Kidney glomerular epithelial cell (primary cell): ENCODE results near the gene DOLPP1.
"Not testable (repeated sequence)": the region's sequence is repeated elsewhere in the genome, so short reads cannot be mapped to it uniquely, and the experiment has no call there.

Source experiments
- DNase-seq: peaks from one replicate; lab custom pipeline; 2025; lab: John Stamatoyannopoulos, UW

DOLPP1 gene

GRCh38 chr9:129111528-129112151, 30.7 kb downstream of the DOLPP1 start:
- DNase-seq: peak; percentile 6

GRCh38 chr9:129112526-129112925, 31.6 kb downstream of the DOLPP1 start:
- DNase-seq: not testable (repeated sequence)

DNA sequence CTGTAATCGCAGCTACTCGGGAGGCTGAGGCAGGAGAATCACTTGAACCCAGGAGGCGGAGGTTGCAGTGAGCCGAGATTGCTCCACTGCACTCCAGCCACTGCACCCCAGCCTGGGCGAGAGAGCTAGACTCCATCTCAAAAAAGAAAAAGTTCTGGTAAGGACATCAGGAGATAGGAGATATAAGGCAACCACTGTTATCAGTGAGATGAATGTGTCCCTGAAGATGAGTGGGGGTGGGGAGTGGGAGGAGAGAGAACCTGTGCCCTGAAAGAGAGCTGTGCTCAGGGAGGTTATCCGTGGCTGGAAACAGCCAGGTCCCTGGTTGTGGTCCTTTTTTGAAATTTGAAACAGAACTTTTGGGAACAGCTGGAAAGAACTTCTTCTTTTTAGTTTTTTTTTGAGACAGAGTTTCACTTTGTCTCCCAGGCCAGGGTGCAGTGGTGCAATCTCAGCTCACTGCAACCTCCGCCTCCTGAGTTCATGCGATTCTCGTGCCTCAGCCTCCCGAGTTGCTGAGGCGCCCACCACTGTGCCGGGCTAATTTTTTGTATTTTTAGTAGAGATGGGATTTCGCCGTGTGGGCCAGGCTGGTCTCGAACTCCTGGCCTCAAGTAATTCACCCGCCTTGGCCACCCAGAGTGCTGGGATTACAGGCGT, 32.9 kb downstream of the DOLPP1 start:
- DNase-seq: no peak

DNA sequence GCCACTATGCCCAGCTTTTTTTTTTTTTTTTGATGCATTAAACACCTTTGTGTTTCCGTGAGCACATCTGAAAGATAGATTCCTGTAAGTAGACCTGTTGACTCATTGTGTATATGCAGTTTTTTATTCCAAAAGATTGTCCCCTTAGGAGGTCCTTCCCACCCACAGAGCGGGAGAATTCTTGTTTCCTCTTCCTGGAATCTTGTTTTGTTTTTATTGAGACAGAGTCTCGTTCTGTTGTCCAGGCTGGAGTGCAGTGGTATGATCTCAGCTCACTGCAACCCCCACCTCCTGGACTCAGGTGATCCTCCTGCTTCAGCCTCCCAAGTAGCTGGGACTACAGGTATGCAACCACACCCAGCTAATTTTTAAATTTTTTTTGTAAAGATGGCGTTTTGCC, 37.9 kb downstream of the DOLPP1 start:
- no peak for DNase-seq

GRCh38 chr9:129121483-129121882, 40.6 kb downstream of the DOLPP1 start:
- DNase-seq: no peak

DNA sequence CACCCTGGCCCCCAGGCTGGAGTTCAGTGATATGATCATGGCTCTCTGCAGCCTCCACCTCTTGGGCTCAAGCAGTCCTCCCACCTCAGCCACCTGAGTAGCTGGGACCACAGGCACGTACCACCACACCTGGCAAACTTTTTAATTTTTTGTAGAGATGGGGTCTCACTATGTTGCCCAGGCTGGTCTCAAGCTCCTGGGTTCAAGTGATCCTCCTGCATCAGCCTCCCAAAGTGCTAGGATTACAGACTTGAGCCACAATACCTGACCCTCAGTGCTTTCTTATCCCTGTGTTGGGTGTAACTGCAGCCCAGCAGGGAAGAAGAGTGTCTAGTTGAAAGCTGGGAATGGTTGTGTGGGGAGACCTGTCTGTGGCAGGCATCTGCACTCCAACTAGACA, 41.2 kb downstream of the DOLPP1 start:
- no peak for DNase-seq

GRCh38 chr9:129122976-129123375, 42.1 kb downstream of the DOLPP1 start:
- DNase-seq: not testable (repeated sequence)

- DNase-seq: no peak
Measured at GRCh38 chr9:129124506-129125069, 43.7 kb downstream of the DOLPP1 start.

DNA sequence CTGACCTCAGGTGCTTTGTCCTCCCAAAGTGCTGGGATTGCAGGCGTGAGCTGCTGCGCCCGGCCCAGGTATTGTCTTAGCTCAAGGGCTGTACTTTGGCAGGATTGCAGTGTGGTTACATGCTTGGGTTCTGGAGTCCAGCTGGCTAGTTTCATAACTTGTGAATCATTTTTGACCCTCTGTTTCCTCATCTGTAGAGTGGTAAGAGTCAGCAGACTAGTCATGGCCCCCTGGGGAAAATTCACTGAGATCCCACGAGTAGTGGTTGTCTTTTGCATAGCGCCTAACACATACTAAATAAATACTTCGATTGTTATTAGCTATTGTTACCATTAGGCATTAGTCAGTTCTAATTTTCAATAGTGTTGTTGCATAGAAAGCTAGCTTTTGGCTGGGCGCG, 44.6 kb downstream of the DOLPP1 start:
- peak; percentile 56 for DNase-seq

- DNase-seq: no peak
Measured at GRCh38 chr9:129126749-129127618, 46.1 kb downstream of the DOLPP1 start.

- DNase-seq: no peak
Measured at GRCh38 chr9:129128689-129129088, 47.8 kb downstream of the DOLPP1 start.

GRCh38 chr9:129130271-129130670, 49.4 kb downstream of the DOLPP1 start:
- not testable (repeated sequence) for DNase-seq

DNA sequence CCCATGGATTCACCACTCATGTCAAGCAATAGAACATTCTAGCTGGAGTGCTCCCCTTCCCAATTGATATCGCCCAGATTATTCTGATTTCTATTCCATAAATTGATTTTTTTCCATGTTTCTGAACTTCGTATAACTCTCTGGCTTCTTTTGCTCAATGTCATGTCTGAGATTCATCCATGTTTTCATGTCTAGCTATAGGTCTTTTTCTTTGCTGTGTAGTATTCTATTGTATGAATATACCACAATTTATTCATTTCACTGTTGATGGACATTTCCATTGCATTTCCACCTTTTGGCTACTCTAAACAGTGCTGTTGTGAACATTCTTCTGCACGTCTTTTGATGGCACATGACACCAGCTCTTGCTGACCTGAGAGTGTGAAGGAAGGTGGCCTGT, 49.9 kb downstream of the DOLPP1 start:
- no peak for DNase-seq

DNA sequence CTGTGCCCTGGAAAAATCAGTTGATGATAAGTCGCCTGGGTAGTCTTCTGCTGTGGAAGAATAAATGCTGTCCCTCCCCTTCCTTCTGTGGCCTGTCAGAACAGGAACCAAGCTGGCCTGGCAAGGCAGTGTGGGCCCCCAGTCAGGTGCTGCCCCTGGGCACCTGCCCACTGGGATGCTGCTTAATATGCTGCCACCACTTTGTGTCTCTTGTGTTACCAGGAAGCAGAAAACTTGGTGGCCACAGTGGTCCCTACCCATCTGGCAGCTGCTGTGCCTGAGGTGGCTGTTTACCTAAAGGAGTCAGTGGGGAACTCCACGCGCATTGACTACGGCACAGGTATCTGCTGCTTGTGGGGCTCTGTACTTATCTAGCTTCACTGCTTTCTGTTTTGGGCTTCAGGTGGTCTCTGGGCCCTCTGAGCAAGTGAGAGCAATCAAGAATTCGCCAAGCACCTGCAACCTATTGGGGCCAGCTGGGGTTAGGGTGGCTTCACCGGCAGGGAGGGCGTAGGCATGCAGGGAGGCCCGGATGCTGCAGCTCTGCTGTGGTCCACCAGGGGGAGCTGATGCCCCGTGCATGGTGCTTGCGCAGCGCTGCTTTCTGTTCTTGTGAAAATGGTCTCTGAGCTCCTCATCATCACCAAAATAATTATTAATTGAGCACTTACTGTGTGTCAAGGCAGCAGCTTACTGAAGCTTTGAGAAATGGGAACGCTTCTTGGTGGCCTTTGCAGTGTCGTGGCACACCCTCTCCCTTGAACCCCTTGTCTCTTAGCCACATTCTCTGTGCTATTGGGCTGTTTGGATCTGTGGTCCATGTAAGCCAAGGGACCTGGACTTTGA, 50.6 kb downstream of the DOLPP1 start:
- DNase-seq: peak; percentile 66

DNA sequence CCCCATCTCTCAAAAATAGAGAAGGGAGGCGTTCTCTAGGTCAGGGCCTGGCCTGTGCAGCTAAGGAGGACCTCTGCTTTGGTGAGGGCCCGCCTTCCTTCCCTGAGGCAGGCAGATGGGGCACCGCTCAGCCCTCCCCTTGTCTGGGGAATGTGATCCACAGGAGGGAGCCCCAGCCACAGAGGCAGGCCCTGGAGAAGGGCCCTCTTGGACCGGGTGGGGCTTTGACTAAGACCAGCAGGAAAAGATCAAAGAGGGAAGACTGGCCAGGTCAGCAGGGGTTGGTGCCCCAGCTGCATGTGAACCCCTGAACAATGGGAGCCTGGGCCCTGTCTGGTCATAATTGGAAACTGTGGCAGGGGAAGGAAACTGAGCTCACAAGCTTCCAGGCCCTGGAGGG, 52.2 kb downstream of the DOLPP1 start:
- DNase-seq: no peak

GRCh38 chr9:129135476-129135875, 54.6 kb downstream of the DOLPP1 start:
- no peak for DNase-seq

DNA sequence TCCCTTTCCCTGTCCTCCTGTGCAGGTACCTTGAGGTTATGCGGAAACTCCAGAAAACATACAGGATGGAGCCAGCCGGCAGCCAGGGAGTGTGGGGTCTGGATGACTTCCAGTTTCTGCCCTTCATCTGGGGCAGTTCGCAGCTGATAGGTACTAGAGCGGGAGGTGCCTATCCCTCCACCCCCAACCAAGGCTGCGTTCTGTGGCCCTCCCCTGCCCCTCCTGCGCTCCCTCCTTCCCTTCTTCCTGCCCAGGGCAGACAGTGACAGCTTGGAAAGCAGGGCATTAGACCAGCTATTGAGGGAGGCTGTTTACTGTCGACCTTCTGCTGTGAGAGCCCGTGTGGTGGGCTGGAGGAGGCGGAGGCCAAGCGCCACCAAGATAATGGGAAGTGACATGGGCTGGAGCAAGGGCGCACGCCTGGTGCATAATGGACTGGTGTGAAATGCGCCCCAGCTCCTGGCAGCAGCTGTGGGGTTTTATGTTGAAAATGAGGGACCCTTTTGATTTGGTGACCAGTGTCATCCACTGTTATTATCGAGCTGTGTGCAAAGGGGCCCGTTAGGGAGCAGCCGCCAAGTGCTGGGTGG, 55.6 kb downstream of the DOLPP1 start:
- DNase-seq: no peak

DNA sequence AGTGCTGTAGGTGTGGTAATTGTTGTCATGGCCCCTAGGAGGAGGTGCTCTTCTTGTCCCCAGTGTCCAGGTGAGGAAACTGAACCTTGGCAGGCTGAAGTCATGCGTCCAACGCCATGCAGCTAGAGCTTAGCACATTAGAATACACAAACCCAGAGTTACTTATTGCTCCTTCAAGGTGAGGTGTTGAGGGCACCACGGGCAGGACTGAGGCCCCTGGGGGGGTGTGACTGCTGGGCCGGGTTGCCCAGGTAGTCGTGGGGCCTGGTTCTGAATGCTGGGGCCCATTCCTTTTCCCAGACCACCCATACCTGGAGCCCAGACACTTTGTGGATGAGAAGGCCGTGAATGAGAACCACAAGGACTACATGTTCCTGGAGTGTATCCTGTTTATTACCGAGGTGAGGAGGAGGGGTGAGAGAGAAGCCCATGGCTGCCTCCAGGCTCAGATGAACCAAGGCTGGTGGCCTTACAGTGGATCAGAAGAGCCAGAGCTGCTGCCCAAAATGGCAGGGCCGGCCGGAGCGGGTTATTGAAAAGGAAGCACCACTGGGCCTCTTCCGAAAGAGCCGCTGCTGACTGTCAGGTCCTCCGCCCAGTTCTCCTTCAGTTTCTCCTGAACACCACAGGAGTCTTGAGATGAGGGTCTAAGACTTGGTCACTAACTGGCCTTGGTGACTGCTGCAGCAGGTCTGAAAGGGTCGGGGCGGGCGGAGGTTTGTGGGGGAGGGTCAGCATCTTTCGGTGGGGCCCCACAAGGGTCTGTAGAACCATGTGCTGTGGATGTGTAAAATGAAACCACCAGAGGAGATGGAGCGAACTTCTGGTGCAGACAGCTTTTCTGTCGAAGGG, 56.6 kb downstream of the DOLPP1 start:
- DNase-seq: no peak

- DNase-seq: no peak
Measured at GRCh38 chr9:129138144-129138462, 57.2 kb downstream of the DOLPP1 start.

GRCh38 chr9:129138476-129139232, 57.7 kb downstream of the DOLPP1 start:
- DNase-seq: no peak
